Endothelial cell of hepatic sinusoid (primary cell): ENCODE results near the gene CLCN7.

Experiments
- in situ Hi-C: cut with HindIII; loops from 2 replicates; pipeline ENCODE4 v1.10.0; 2017; ENCODE audit warnings: low sequenced_read_pairs

The CLCN7 gene

GRCh38 chr16:1413684-1414531 is 60.9 kb downstream of the CLCN7 start:
- in situ Hi-C loops, result no loop called here

- in situ Hi-C loops, result no loop called here
These were observed 62.0 kb downstream of the CLCN7 start for GRCh38 chr16:1412847-1413246.

GRCh38 chr16:1408171-1408837 is 66.5 kb downstream of the CLCN7 start:
- in situ Hi-C loops, result no loop called here

GRCh38 chr16:1407753-1408152 is 67.1 kb downstream of the CLCN7 start:
- in situ Hi-C loops, result no loop called here

- in situ Hi-C loops, result no loop called here
These were observed 71.1 kb downstream of the CLCN7 start for GRCh38 chr16:1403733-1404132.

GRCh38 chr16:1403036-1403435 is 71.8 kb downstream of the CLCN7 start:
- in situ Hi-C loops, result no loop called here

- in situ Hi-C loops, result no loop called here
These were observed 73.1 kb downstream of the CLCN7 start for GRCh38 chr16:1401758-1402154.

- in situ Hi-C loops, result no loop called here
These were observed 73.6 kb downstream of the CLCN7 start for GRCh38 chr16:1401061-1401757.

GRCh38 chr16:1398826-1399581 is 75.8 kb downstream of the CLCN7 start:
- in situ Hi-C loops, result loop anchor here (25.0 kb wide), 3 partner anchors 112 to 262 kb away; no protein-coding TSS in a partner anchor

GRCh38 chr16:1398351-1398750 is 76.5 kb downstream of the CLCN7 start:
- in situ Hi-C loops, result loop anchor here (25.0 kb wide), 3 partner anchors 111 to 261 kb away; no protein-coding TSS in a partner anchor

GRCh38 chr16:1397779-1398178 is 77.0 kb downstream of the CLCN7 start:
- in situ Hi-C loops, result loop anchor here (25.0 kb wide), 3 partner anchors 110 to 260 kb away; no protein-coding TSS in a partner anchor

- in situ Hi-C loops, result loop anchor here (25.0 kb wide), 3 partner anchors 108 to 258 kb away; no protein-coding TSS in a partner anchor
These were observed 79.3 kb downstream of the CLCN7 start for GRCh38 chr16:1395444-1396031.
